Pancreas (tissue), 10 donors: ENCODE measurements around the gene PRR18. TPM values are rescaled to one million over a fixed set of nuclear protein-coding genes. Genes with fewer than 3 reads are reported as not detected.

ENCODE experiments used
- ATAC-seq, 4 donors: fragments of 200-7000 bp; cut with Tn5 transposase; one replicate each; pipeline versions ENCODE4 v1.8.0 to v1.9.1; 2020; ENCODE audit warnings: mild to moderate bottlenecking in 4 of 4, moderate library complexity in 4 of 4
- DNase-seq, 6 donors: peaks; one replicate each; pipeline ENCODE4 v3.0.0-alpha.2; 2020
- FAIRE-seq: peaks from 2 replicates; lab custom pipeline; 2012; peaks lifted over from hg19 to GRCh38; lab: Jason Lieb, UNC
- H3K27ac ChIP-seq, 4 donors: fragments of 200-600 bp; sonication (generic); 1 replicate in 3 of 4; 2 replicates in 1 of 4; pipeline versions ENCODE4 v1.5.0 to v1.8.0; 2020
- H3K27me3 ChIP-seq, 4 donors: fragments of 200-600 bp; one replicate each; pipeline ENCODE4 v1.8.0; 2021
- H3K36me3 ChIP-seq, 3 donors: fragments of 200-600 bp; sonication (generic) in 1 of 3; one replicate each; pipeline versions ENCODE4 v1.5.0 to v1.8.0; 2020 to 2021
- H3K4me1 ChIP-seq, 3 donors: fragments of 200-600 bp; one replicate each; pipeline ENCODE4 v1.8.0; 2021
- H3K4me3 ChIP-seq, 4 donors: fragments of 200-600 bp; sonication (generic) in 2 of 4; one replicate each; pipeline versions ENCODE4 v1.5.0 to v1.8.0; 2020 to 2021
- H3K9me3 ChIP-seq, 4 donors: fragments of 200-600 bp; one replicate each; pipeline ENCODE4 v1.8.0; 2021
- CTCF ChIP-seq, 4 donors: fragments of 200-600 bp; sonication (generic) in 3 of 4; IDR thresholded peaks; one replicate each; pipeline versions ENCODE4 v1.5.0 to v1.8.0; 2021; ENCODE audit warnings: antibody characterized with exemption in 4 of 4
- WGBS, 2 donors: extraction: QIAGEN DNeasy Blood & Tissue Kit; methylation state at CpG; one replicate each; pipeline ENCODE4 v1.1.7; 2013; 5-methylcytosine and 5-hydroxymethylcytosine counted together
- intact Hi-C, 3 donors: fragments of 100-400 bp; cut with DNase I; formaldehyde crosslinking; loops; one replicate each; pipeline versions ENCODE4 v1.11.1 to v1.14.2; 2022
- polyA plus RNA-seq, 2 donors: library from polyadenylated mRNA; stranded (reverse); fragments of 200-250 nt; gene quantifications; one replicate each; pipeline ENCODE4 v1.2.3, GENCODE V29; 2013
- total RNA-seq, 6 donors: library from RNA; stranded (reverse); fragmentation: NEBNext Ultra II Directional in 4 of 6; extraction: Animal tissue kit (Norgen Biotek cat#: 25700) in 4 of 6; gene quantifications; one replicate each; pipeline versions ENCODE4 v1.2.1 to v1.2.4, GENCODE V29; 2021 to 2023
- donor health status: healthy with polysubstance abuse.
- donor health status: DM: no; HTN: no; CAD: no; lungs with moderate emphysema.
- donor health status: DM: no; HTN: no; CAD: no.
- donor health status: control.
- donor health status: control.
- donor health status: Bipolar disorder and iron deficiency.
- donor health status: DM: yes; HTN: yes; CAD: no.
- donor health status: DM: no; HTN: no; CAD: no.
- donor health status: DM: no; HTN: no; CAD: no.
- donor health status: DM: yes; HTN: yes; CAD: no.

The PRR18 gene
- total and polyA plus RNA-seq, 8 donors = 0.06 to 0.61 (median 0.34) TPM

DNA sequence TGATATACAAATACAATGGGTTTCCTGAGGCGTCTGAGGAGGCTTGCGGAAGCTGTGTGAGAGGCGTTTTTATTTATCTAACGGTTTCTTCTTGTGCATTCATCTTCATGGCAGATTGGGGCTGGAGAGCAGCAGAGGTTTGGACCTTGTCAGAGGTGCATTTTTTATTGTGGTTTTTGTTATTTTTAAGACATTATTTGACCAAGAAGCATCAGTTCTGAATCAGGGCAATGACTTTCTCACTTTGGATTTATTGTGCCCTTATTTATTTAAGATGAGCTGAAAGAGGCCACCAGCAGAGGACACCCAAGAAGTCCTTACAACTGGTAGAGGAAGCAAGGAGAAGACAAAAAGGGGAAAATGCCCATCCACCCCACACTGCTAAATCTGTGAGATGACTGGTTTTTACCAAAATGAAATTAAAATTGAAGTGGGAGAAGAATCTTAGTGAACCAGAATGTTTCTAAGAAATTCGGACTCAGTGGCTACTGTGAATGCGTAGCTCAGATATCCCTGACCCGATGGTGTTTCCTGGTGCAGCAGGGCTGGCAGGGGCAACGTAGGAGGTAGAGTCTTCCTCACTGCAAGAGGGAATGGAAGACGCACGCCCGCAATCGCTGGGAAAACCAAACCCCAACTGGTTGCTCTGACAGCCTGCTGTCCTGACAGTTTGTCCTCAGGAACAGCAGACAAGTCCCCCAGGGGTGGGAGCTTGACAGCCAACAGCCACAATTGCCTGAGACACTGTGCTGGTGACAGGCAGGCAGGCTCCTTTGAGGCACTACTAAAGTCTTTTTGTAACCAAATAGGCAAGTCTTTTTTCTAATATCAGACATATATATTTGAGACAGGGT lies 14.2 kb downstream of the PRR18 start:
- 76% methylated on average over 12 of the region's 12 CpGs for WGBS, 2 donors
- H3K27ac ChIP-seq = no peak overlapping the region
- no peak for TF ChIP-seq CTCF (IDR thresholded peaks at IDR 0.05)
- no peak for DNase-seq
- H3K9me3 ChIP-seq = no peaks in the 10 kb centered on the region
- H3K4me1 ChIP-seq = no peaks in the 10 kb centered on the region
- H3K4me3 ChIP-seq = no peak overlapping the region
- intact Hi-C loops = no loop called here
- H3K36me3 ChIP-seq = no peaks in the 10 kb centered on the region
- no peak for ATAC-seq
- FAIRE-seq = no peak
- no peaks in the 10 kb centered on the region for H3K27me3 ChIP-seq

DNA sequence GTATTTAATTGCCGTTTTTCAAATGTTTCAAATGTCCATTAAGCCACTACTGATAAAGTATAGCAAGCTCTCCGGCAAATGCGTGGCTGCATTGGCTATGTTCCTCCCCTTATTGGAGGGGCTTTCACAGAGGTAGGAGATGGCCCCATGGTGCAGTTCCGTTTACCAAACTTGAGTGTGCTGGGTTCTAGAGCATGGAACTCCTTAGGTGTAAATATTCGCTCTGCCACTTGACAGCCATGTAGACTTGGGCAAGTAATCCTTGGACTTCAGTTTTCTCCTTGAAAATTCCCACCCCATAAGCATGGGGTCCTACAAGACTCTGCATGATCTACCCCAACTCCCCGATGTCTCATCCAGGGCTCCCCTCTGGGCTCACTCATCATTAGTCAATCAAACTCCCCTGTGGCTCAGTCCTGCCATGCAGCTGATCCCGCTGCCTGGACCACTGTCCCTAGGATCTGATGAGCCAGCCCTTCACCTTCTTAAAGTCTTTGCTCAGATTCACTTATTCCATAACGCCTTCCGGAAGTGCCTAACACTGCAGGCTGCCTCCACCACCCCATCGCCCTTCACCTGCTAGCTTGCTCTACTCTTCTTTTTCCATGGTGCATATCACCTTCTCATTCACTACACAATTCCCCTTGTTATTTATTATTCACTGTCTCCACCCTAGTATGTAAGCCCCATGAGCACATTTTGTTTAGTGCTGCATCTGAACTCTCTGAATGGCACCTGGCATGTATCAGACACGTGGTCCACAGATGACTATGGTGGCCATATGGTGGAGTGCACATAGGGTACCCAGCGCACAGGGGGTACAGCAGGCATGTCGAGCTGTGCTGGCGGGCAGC lies 18.8 kb downstream of the PRR18 start:
- intact Hi-C loops = loop anchor here in 1 of 3 donors (10.0 kb wide), 1 partner anchor 115 kb away; no protein-coding TSS in a partner anchor
- no peaks in the 10 kb centered on the region for H3K4me1 ChIP-seq
- no peak for DNase-seq
- no peak for FAIRE-seq
- ATAC-seq = no peak
- no peak for TF ChIP-seq CTCF (IDR thresholded peaks at IDR 0.05)
- H3K9me3 ChIP-seq = no peaks in the 10 kb centered on the region
- 85 to 88% methylated on average over 14 of the region's 14 CpGs for WGBS, 2 donors
- no peak overlapping the region for H3K27ac ChIP-seq
- no peaks in the 10 kb centered on the region for H3K36me3 ChIP-seq
- no peak overlapping the region for H3K4me3 ChIP-seq
- H3K27me3 ChIP-seq = no peaks in the 10 kb centered on the region

GRCh38 chr6:166286839-166287271 lies 21.3 kb downstream of the PRR18 start:
- Histone ChIP-seq H3K4me1 (no peaks in the 10 kb centered on the region), H3K4me3 (no peak overlapping the region), H3K27me3 (no peaks in the 10 kb centered on the region), H3K36me3 (no peaks in the 10 kb centered on the region), H3K9me3 (no peaks in the 10 kb centered on the region), H3K27ac (no peak overlapping the region)
- DNase-seq = no peak
- ATAC-seq = peak in 2 of 4 donors; percentile 52 to 60
- WGBS, 2 donors = 50 to 58% methylated on average over 8 of the region's 8 CpGs
- no peak for FAIRE-seq
- intact Hi-C loops = loop anchor here in 1 of 3 donors (10.0 kb wide), 1 partner anchor 118 kb away; no protein-coding TSS in a partner anchor
- no peak for TF ChIP-seq CTCF (IDR thresholded peaks at IDR 0.05)

DNA sequence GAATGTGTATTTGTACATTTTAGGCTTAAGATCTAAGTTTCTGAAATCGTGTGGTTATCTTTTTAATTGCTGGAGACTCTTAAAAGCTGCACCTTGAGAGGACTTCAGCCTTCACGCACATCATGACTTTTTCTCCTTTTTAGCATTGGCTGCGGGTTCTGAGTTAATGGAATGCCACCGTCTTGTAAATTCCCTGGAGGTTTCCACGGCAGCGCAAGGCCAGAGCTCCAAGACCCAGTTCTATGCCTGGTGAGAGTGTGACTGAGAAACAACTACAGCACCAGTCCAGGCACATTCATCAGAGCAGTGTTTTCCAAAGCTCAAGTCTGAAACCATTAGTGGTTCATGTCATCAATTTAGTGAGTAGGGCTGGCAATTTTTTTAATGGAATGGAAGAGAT lies 23.0 kb downstream of the PRR18 start:
- Histone ChIP-seq H3K27ac (no peak overlapping the region), H3K36me3 (no peaks in the 10 kb centered on the region), H3K9me3 (no peaks in the 10 kb centered on the region), H3K4me3 (no peak overlapping the region), H3K27me3 (no peaks in the 10 kb centered on the region), H3K4me1 (no peaks in the 10 kb centered on the region)
- FAIRE-seq = no peak
- no peak for TF ChIP-seq CTCF (IDR thresholded peaks at IDR 0.05)
- no peak for ATAC-seq
- DNase-seq = no peak
- WGBS, 2 donors = 53 to 58% methylated on average over 6 of the region's 6 CpGs
- intact Hi-C loops = loop anchor here in 1 of 3 donors (10.0 kb wide), 1 partner anchor 120 kb away; no protein-coding TSS in a partner anchor
